ENCODE results near the gene GPD2. TPM values are rescaled to one million over a fixed set of nuclear protein-coding genes. Genes with fewer than 3 reads are reported as not detected.

GPD2 gene
- total and polyA plus RNA-seq, 8 donors: 2.8 to 17.7 (median 10.2) TPM

DNA sequence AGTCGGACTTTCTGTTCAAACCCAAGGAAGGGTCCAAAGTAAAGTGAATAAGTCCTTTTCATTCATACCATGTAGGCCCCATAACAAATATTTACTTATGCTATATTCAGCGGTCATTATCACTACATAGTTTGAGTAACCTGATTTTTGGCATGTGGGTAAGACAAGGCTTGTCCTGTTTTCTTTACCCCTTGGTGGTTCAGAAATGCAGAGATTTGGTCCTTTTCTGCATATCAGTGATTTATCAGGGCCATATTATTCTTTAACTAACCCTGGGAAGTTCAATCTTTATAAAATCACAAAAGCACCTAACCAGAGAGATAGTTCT lies 157.4 kb downstream of the GPD2 start:
- intact Hi-C loops (cut with DNase I): loop anchor here in 1 of 3 donors (10.0 kb wide), 1 partner anchor 269 kb away; no protein-coding TSS in a partner anchor
- DNase-seq: no peak
- Histone ChIP-seq H3K4me3 (no peak overlapping the region), H3K9me3 (no peaks in the 10 kb centered on the region), H3K27ac (no peak overlapping the region), H3K4me1 (no peaks in the 10 kb centered on the region), H3K36me3 (no peaks in the 10 kb centered on the region), H3K27me3 (no peaks in the 10 kb centered on the region)
- no peak for FAIRE-seq
- ATAC-seq: no peak
- TF ChIP-seq, protein P1, sequence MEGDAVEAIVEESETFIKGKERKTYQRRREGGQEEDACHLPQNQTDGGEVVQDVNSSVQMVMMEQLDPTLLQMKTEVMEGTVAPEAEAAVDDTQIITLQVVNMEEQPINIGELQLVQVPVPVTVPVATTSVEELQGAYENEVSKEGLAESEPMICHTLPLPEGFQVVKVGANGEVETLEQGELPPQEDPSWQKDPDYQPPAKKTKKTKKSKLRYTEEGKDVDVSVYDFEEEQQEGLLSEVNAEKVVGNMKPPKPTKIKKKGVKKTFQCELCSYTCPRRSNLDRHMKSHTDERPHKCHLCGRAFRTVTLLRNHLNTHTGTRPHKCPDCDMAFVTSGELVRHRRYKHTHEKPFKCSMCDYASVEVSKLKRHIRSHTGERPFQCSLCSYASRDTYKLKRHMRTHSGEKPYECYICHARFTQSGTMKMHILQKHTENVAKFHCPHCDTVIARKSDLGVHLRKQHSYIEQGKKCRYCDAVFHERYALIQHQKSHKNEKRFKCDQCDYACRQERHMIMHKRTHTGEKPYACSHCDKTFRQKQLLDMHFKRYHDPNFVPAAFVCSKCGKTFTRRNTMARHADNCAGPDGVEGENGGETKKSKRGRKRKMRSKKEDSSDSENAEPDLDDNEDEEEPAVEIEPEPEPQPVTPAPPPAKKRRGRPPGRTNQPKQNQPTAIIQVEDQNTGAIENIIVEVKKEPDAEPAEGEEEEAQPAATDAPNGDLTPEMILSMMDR (IDR thresholded peaks at IDR 0.05): no peak
- 26 to 29% methylated on average over 2 of the region's 2 CpGs for WGBS, 2 donors

DNA sequence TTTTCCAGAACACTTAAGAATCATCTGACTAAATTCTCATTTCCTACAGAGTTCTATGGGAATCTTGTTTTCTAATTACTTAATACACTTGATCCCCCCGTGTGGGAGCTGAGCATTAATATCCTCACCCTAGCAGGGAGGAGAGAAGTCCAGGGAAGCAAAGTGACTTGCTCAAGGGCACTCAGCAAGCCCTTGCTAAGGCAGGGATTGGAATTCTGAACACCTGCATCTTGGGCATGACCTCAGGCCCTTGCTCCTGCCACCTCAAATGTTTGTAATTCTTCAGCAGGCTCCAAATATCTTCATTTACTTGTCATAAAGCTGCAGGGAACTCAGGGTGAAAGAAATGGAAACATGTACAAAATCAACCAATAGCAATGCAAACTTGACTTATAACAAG lies 162.4 kb downstream of the GPD2 start:
- Histone ChIP-seq H3K4me1 (no peaks in the 10 kb centered on the region), H3K27me3 (no peaks in the 10 kb centered on the region), H3K9me3 (no peaks in the 10 kb centered on the region), H3K27ac (no peak overlapping the region), H3K36me3 (no peaks in the 10 kb centered on the region), H3K4me3 (no peak overlapping the region)
- 36 to 74% methylated on average over 1 of the region's 1 CpG for WGBS, 2 donors
- ATAC-seq (no peak), DNase-seq (no peak), FAIRE-seq (no peak)
- intact Hi-C loops (cut with DNase I): loop anchor here in 1 of 3 donors (10.0 kb wide), 1 partner anchor 274 kb away; no protein-coding TSS in a partner anchor
- TF ChIP-seq, protein P1 (IDR thresholded peaks at IDR 0.05): no peak

DNA sequence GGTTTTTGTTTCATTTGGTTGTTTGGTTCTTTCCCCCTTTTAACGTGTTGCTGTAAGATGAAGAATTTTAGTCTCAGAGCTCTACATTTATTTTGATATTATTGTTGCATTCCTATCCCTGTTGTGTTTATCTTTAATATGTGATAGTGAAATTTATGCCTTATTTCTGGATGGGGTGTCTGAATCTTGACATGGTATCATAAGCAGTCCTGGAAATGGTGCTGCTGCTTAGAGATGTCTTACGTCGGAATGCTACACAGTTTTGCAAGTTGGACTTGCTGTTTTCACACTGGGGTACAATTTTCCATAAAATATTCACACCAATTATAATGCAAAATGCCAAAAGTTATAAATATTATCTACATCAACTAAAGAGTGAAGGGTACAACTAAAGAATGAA lies 164.0 kb downstream of the GPD2 start:
- no peak for FAIRE-seq
- Histone ChIP-seq H3K9me3 (no peaks in the 10 kb centered on the region), H3K27ac (no peak overlapping the region), H3K27me3 (no peaks in the 10 kb centered on the region), H3K4me3 (no peak overlapping the region), H3K4me1 (no peaks in the 10 kb centered on the region), H3K36me3 (no peaks in the 10 kb centered on the region)
- intact Hi-C loops (cut with DNase I): no loop called here
- TF ChIP-seq, protein P1 (IDR thresholded peaks at IDR 0.05): no peak
- WGBS, 2 donors: 83 to 95% methylated on average over 3 of the region's 3 CpGs
- no peak for ATAC-seq
- DNase-seq: no peak

DNA sequence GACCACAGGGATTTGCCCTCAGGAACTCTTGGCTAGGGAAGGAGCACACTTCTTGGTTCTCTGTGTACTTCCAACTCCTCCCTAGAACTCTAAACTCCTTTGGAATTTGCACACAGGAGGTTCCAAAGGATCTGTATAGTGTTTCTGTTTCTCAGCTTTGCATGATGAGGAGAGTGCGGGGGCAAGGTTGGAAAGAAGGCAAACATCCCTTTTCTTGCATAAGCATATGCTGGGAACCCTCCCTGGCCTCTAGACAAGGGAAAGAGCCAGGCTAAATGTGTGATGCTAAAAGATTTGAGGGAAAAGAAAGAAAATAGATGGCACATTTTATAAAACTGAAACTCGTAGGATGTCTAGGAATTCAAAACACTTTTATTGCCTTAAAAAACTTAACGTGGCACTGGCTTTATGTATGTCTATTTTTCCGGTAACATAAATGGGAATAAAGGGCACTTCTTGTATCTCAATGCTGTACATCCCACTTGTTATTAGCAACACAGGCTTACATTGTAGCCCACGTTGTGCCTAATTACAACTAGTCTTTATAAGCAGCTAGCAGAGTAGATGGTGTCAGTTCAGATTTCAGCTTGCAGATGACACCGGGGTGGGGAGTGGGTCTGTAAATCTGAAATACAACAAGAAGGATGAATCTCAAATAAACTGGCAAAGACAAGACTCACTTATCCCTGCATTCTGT lies 165.8 kb downstream of the GPD2 start:
- no peak for ATAC-seq
- H3K27ac ChIP-seq: no peak overlapping the region
- no peak for FAIRE-seq

DNA sequence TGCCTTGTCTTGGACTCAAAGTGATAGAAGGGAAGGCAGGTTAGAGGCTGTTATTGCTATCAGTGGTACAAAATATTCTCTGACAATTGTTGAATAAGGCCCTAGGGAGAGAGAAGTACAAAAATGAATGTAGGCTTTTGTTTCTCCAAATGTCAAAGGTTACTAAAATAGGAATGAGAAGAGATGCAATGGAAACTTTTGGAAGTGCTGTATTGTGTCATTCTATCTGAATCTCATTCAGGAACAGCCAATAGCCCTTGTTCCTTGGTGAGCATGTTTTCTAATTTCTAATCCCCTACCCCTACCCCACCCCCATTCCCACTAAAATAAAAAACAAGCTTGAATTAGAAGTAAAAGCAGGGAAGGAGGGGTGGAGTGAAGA lies 166.4 kb downstream of the GPD2 start:
- FAIRE-seq: no peak
- H3K27ac ChIP-seq: no peak overlapping the region
- intact Hi-C loops (cut with DNase I): no loop called here

More for the DNA sequence above, 165.8 kb downstream of the GPD2 start:
- Histone ChIP-seq H3K4me3 (no peak overlapping the region), H3K27me3 (no peaks in the 10 kb centered on the region), H3K4me1 (no peaks in the 10 kb centered on the region), H3K9me3 (no peaks in the 10 kb centered on the region), H3K36me3 (no peaks in the 10 kb centered on the region)
- 73 to 82% methylated on average over 6 of the region's 6 CpGs for WGBS, 2 donors
- DNase-seq: no peak
- TF ChIP-seq, protein P1 (IDR thresholded peaks at IDR 0.05): no peak
- intact Hi-C loops (cut with DNase I): no loop called here

More for the DNA sequence above, 166.4 kb downstream of the GPD2 start:
- no peak for ATAC-seq
- no peaks in the 10 kb centered on the region for H3K9me3 ChIP-seq
- TF ChIP-seq, protein P1 (IDR thresholded peaks at IDR 0.05): no peak
- H3K4me1 ChIP-seq: no peaks in the 10 kb centered on the region
- H3K27me3 ChIP-seq: no peaks in the 10 kb centered on the region
- no peak for DNase-seq
- H3K4me3 ChIP-seq: no peak overlapping the region
- H3K36me3 ChIP-seq: no peaks in the 10 kb centered on the region
